ENCODE results near the gene PER3.

DNA sequence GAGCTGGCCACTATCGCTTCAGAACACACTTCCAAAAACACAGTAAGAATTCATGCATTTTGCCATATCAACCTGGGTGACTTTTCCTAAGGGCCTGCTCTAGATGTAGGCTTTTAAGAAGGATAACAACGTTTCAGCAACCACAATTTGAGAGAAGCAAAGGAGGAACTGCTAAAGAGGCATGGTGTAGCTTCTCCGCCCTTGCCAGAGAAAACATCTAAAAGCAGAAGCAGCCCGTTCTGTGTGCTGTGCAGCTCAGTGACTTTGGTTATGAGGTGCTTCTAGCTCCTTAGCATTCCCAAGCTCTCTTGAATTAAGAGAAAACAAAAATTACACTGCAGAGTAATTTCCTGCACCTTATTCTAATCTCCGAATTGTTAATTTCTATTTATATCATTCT is 2.7 kb downstream of the PER3 start:
- TF ChIP-seq, protein P1, sequence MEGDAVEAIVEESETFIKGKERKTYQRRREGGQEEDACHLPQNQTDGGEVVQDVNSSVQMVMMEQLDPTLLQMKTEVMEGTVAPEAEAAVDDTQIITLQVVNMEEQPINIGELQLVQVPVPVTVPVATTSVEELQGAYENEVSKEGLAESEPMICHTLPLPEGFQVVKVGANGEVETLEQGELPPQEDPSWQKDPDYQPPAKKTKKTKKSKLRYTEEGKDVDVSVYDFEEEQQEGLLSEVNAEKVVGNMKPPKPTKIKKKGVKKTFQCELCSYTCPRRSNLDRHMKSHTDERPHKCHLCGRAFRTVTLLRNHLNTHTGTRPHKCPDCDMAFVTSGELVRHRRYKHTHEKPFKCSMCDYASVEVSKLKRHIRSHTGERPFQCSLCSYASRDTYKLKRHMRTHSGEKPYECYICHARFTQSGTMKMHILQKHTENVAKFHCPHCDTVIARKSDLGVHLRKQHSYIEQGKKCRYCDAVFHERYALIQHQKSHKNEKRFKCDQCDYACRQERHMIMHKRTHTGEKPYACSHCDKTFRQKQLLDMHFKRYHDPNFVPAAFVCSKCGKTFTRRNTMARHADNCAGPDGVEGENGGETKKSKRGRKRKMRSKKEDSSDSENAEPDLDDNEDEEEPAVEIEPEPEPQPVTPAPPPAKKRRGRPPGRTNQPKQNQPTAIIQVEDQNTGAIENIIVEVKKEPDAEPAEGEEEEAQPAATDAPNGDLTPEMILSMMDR (IDR thresholded peaks at IDR 0.05; ENCODE audit: low read length): no peak
- TF ChIP-seq EZH2 (IDR thresholded peaks at IDR 0.05; ENCODE audit: borderline replicate concordance, low read length): no peak

Data from OCI-LY1 (cell line).